HG02885 (cell line): ENCODE measurements around the gene HIF3A.
"Not testable (repeated sequence)": the region's sequence is repeated elsewhere in the genome, so short reads cannot be mapped to it uniquely, and the experiment has no call there.

Experiments
- ATAC-seq: cut with Tn5 transposase; IDR thresholded peaks from one replicate; pipeline ENCODE4 v1.9.1; 2021; ENCODE audit warnings: mild to moderate bottlenecking; ENCODE audit not compliant: unreplicated experiment, poor library complexity

HIF3A gene

DNA sequence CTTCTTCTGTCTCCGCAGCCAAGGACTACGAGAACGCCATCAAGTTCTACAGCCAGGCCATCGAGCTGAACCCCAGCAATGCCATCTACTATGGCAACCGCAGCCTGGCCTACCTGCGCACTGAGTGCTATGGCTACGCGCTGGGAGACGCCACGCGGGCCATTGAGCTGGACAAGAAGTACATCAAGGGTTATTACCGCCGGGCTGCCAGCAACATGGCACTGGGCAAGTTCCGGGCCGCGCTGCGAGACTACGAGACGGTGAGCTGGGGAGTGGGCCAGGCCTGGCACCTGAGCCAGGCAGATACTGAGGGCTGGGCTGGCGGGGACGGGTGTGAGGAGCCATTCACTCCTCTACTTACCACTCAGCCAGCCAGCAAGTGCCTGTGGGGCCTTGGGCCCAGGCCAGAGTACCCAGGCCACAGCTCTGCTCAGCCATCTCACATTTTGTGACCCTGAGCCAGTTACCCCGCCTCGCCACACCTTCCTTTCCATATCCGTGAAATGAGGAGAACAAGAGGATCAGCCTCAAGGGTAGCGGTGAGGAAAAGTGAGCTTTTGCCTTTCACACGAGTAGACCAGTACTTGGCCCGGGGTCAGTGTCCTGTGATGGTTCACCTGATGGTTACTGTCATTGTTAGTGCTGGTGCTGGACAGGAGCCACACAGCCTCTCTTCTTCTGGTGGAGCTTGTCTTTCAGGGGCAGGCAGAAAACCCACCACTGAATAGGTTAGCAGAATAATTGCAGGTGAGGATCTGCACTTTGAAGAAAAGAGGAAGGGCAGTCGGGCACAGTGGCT, 57.1 kb downstream of the HIF3A start:
- ATAC-seq = no peak

DNA sequence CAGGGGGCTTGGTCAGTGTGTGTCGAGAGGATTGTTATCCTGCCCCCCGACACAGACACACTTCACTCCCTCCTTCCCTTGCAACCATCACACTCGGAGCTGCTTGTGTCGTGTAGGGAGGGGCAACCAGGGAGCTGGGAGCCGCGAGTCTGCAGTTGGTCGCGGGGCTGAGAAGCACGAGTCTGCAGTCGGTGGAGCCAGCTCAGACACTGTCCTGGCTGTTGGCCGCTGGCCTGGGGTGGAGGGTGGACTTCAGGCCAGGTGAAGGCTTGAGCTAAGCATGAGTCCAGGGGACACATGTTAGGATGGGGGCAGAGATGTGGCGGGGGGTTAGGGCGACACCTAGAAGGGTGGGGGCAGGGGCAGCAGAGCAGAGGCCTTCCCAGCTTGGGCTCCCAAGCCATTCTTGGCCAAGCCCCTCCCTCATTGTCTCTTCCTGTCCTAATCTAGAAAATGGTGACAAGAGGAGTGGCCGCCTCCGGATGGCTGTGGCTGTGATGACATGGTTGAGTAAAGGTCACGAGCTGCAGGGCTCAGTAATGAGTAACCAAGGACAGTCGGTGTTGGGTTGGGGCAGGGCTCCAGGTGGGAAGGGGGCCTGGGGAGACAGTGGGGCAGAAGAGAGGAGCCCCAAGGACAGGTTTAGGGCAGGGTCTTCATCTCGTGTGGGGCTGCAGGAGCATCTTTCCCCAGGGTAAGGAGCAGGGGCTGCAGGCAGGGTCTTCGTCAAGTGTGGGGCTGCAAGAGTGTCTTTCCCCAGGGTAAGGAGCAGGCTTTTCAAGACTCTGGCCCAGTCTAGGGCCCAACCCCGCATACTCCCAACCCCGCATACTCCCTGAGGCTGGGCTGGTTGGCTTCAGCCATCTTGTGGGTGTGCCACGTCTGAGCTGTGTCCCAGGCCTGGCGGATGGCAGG, 58.6 kb downstream of the HIF3A start:
- no peak for ATAC-seq

DNA sequence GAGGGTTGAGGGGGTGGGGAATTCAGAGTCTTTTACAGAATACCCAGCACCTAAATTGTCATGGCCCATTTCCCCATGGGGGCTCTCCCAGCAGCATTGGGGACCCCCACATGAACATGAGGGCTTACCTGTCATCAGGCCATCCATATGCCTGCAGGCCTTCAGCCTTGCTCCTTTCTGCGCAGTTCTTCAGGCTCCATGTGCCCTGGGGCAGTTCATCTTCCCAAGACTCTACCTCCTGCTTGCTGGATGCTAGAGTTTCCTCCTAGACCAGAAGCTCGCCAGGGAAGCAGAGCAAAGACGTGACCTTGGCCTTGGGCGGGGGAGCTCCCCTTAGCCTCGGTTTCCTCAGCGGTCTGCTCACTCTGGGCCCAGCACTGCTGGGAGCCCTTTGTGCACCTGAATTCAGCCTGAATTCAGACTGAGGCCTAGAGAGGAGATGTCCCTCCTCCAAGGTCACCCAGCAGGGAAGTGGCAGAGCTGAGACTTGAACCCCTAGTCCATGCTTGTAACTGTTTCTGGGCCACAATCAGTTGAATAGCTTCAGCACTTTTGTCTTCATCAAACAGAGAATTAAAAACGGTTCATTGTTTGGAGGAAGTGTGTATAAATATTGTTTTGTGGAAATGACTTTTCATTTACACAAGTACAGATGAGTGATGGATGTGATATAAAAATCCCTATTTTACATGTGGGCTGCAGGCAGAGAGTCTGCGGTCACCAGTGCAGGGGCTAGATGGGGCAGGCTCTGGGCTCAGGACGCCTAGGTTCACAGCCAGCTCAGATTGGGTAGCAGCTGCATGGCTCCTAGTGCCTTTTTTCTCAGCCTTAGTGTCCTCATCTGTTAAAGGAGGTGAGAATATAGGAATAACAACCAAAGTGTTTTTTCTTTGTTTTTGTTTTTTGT, 59.6 kb downstream of the HIF3A start:
- ATAC-seq = no peak

DNA sequence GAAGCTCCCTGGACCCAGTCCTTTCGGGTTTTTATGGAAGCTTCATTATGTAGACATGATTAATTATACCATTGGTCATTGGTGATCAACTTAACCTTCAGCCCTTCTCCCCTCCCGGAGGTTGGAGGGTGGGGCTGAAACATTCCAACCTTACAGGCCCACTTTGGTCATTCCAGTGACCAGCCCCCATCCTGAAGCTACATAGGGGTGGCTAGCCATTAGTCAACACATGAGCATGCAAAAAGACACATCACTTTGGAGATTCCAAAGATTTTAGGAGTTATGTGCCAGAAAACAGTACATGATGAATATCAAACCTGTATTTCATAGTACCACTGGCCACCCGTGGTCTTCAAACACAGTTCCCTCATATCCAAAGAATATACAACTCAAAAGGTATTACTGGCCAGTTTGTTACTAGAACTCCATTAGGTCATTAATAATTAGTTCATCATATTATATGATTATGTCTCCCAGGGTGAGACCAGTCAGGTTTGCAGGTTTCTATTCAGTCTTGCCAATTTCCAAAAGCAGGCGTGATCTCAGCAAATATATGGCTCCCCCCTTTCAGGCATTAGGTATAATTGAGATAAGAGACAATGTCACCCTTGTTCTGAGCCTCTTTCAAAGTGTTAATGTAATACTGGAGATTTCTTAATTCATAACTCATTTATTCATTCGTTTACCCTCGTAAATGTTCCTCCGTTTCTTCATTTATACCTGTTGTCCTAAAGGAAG, 61.2 kb downstream of the HIF3A start:
- ATAC-seq = no peak

DNA sequence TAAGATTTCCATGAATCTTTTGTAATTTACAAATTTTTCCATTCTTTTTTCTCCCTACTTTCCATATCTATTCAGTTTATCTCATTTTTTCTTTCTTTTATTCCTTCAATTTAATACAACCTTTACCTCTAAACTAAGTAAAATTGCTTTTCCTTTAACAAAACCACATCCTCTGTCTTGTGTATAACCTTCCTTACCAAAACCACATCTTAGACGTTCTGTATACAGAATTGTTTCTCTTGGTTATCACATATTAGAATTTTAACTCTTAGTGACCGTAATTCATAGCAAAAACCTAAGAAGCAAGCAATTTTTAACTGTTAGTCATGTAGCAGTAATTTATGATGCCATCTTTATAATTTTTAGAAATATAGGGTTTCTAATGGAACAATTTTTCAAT, 65.1 kb downstream of the HIF3A start:
- ATAC-seq = no peak

DNA sequence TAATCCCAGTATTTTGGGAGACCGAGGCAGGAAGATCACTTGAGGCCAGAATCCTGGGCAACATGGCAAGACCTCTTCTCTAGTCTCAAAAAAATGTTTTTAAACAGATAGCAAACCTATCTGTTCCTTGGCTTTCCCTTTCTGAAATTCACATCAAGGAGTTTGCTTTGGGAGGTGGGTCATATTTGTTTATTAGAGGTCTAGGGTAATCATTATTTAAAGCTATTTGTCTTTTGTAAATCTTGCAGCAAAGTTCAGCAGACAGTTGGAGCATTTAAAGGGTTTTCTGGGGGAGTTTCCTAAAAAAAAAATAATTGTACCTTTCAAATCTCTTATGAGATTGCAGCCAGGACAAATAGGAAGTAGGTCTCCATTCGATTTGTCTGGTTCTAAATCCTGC, 67.5 kb downstream of the HIF3A start:
- ATAC-seq = no peak

DNA sequence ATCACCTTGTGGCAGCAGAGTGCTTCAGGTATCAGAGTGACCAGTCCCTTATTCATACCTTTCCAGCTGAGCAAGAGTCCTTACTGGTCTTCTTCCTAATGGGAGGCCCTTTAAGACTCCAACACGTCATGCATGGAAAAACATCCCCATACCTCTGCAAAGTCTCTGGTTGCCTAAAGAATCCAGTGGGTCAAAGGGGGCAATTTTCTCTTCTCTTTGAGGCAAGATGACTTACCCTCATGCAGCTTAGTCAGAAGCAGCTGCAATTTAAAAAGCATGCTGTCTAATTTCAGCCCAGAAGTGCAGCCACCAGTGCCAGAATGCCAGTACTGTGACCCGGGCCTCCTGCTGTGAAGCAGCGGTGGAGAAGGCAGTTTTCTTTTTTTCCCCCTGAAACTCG, 68.7 kb downstream of the HIF3A start:
- no peak for ATAC-seq

DNA sequence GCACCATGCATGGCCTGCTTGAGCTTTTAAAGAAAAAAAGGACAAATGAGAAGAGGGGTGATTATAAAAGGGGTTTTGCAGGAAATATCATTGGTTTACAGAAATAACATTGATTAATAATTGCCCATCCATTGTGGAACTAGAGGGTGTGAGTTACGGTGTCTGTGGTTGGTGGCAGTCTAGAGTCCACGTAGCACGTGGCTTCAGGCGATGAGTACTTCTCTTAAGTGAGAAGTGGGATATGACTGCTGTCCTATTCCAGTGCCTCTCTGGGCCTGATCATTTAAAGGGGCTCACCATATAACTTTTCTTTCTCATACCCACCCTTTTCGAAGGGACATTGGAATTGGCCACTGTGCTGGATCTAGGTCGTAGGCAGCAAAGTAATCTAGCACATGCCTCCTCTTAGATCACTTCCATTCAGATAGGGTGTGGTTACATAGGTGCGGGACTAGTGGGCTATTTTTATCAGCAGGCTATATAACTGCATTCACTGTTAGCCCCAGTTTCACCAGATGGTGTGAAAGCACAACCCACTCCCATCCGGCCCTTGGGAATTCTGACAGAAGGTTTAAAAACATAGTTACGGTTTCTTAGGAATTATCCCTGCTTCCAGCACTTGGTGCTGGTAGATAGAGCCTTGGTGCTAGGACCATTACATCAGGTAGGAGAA, 69.9 kb downstream of the HIF3A start:
- ATAC-seq = no peak

DNA sequence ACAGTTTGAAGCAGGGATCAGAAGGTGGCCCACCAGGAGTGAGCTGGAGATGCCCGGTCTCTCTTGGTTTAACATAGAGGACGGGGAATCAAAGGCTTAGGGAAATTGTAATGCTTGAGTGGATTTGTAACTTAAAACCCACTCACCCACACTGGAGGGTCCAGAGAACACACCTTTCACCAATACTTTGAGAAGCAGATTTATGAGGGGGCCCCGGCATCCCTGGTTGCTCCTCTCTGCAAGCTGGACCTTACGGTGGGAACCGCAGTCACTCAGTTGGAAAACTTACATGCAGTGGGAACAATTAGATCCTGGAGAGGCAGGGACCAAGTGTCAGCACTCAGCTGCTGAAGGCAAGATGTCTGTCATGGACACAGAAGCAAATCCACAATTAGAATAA, 70.6 kb downstream of the HIF3A start:
- ATAC-seq = no peak

DNA sequence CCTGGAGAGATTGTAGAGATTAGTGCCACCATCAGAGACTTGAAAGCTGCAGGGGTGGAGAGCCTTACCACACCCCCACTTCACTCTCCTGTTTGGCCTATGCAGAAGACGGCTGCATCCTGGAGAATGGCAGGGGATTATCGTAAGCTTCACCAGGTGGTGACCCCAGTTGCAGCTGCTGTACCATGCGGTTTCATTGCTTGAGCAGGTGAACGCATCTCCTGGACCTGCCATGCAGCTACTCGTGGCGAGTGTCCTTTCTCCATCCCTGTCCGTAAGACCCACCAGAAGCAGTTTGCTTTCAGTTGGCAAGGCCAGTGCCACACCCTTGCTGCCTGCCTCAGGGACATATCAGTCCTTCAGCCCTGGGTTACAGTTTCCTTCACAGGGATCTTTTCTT, 71.3 kb downstream of the HIF3A start:
- ATAC-seq = no peak

DNA sequence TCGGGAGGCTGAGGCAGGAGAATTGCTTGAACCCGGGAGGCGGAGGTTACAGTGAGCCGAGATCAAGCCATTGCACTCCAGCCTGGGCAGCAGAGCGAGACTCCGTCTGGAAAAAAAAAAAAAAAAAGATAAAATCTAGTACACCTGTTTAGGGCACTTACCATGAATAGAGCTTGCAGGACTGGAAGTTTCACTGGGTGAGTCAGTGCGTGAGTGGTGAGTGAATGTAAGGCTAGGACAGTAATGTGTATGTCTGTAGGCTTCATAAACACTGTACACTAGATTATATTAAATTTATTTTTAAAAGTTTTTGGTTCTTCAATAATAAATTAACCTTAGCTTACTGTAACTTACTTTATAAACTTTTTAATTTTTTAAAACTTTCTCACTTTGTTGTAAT, 73.0 kb downstream of the HIF3A start:
- no peak for ATAC-seq

DNA sequence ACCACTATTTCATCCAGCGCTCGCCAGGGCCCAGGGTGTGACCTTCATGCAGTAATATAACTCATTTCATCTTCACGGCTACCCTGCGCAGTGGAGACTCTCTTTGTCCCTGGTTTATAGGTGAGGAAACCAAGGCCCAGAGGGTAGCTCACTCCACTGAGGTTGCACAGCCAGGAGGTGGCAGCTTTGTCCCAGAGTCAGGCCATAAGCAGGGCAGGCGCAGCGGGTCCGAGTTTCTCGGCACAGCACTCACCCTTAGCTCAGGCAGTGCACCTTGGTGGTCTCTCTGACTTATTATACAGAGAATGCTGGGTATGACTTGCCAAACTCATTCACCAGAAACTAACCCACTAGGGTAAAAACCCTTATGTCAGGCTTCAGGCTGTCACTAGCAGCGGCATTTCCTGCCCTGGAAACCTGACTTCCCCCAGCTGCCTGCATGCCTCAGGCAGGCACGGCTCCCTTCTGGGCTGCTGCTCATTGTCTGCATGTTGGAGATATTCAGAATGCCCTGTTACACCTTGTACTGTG, 74.6 kb downstream of the HIF3A start:
- no peak for ATAC-seq

DNA sequence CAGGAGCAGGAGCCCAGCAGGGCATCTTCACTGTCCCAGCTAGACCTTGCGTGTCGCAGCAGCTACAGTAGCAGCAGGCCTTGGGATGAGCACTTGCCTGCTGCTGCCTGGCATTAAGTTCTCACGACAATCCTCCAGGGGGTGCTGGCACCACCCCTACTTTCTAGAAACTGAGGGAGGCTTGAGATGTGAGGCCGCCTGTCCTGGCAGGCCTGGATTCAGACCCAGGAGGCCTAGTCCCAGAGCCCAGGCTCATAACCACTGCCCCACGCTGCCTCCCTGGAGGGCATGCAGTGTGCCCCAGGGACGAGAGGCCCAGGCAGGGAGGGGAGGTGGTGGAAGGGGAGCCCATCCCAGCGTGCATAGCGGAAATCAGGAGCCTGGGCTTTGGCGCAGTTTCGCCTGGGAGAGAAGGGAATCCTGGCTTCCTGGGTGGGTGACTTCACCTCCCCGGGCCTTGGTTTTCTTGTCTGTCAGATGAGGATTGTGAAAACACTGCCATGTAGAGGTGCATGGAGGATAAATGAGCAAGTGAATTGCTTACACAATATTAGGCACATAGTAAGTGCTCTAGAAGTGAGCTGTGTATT, 76.2 kb downstream of the HIF3A start:
- no peak for ATAC-seq

DNA sequence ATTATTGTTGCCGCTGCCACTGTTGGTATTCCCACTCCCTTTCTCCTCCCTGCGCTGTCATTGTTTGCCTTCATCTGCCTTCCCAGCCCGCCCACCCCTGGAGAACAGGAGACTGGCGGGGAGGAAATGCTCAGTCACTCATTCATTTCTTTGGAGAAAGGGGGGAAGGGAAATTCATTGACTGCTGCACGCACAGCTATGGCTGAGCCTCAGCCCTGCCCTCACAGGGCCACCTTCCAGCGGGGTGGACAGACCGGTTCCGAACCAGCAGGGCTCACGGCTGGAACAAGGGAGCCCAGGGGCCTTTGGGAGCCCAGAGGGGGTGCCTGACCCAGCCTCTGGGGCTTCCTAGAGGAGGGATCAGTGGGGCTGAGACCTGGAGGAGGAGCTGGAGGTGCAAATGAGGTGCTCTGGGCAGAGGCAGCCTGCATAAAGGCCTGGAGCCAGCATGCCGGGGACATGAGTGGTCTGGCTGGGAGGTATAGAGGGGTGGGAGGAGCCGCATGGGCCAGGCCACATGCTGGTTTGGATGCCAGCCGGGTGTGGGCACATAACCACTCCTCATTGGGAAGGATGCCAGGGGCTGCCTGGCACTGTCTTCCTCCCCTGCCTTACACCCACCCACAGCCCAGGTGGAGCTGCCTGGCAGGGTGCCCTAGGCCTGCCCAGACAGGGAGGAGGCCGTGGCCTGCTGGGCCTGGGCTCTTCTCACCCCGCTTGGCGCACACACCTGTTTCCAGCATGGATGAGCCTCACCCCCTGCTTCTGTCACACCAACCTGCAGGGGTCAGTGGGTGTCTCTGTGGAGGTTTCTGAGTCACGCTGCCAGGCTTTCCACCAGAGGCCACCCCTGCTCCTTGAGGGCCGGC, 76.9 kb downstream of the HIF3A start:
- ATAC-seq = no peak

DNA sequence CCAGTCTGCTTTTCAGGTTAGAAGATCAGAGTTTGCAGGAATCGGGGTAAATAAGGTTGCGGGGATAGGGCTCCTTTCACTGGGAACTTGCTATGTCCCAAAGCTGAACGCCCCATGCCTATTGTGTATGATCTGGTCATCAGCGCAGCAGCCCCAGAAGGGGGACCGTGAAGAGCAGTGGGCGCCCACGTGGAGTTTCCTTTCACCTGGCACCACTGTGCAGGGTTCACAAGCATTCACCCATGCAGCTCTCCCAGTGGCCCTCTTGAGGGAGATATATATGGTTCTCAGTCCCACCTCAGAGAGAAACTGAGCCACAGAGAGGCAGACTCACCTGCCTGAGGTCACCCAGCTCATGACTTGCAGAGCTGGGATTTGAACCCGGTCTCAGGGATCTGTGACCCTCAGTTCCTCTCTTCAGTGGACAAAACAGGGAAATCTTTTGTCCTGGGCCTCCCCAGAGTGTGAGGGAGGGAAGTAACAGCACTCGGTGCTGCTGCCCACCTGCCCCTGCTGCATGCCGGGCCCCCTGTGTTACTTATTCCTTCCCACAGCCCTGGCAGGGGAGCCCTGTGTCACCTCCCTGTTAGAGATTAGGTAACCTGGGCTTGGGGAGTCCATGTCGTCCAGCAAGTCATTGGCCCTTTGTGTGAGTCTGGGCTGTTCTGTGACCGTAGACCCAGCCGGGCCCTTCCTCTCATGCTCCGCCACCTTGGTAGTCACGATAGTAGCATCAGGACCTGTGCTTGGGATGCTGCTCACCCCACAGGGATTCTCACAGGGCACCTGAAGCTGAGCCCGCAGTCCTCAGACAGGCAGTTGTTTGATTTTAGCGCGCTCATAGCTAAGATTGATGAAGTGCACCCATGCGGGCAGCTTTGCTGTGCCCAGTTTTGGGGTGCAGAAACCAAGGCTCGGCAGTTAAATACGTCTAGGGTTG, 78.0 kb downstream of the HIF3A start:
- ATAC-seq = no peak

DNA sequence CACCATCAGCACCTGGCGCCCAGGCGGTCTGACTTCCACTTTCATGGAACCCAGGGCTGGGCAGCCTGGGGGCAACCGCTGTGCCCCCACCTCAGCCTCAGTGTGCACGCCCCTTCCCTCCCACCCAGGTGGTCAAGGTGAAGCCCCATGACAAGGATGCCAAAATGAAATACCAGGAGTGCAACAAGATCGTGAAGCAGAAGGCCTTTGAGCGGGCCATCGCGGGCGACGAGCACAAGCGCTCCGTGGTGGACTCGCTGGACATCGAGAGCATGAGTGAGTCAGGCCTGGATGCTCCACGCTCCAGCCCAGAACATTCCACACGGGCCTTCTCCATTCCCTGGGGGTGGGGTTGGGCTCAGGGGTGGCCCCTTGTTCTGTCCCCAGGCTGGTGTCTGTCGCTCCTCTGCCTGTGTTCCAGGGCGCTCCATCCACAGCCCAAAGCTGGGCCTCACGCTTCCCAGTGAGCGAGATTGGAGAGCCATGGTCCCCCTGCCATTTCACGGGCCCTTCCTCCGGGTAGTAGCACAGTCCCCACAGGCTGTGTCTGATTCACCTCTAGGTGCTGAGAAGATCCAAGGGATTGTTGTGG, 78.7 kb downstream of the HIF3A start:
- ATAC-seq = not testable (repeated sequence)
